Mammary microvascular endothelial cell (primary cell): ENCODE data around the gene TMTC1. TPM values are rescaled to one million over a fixed set of nuclear protein-coding genes. Genes with fewer than 3 reads are reported as not detected.

Experiments used
- total RNA-seq: library from RNA; depleted of rRNA; stranded (reverse); fragments of >200 nt; gene quantifications from 2 replicates; pipeline ENCODE4 v1.2.3, GENCODE V29; 2015

TMTC1 gene
- total RNA-seq: 6.6 and 9.3 TPM in 2 replicates

DNA sequence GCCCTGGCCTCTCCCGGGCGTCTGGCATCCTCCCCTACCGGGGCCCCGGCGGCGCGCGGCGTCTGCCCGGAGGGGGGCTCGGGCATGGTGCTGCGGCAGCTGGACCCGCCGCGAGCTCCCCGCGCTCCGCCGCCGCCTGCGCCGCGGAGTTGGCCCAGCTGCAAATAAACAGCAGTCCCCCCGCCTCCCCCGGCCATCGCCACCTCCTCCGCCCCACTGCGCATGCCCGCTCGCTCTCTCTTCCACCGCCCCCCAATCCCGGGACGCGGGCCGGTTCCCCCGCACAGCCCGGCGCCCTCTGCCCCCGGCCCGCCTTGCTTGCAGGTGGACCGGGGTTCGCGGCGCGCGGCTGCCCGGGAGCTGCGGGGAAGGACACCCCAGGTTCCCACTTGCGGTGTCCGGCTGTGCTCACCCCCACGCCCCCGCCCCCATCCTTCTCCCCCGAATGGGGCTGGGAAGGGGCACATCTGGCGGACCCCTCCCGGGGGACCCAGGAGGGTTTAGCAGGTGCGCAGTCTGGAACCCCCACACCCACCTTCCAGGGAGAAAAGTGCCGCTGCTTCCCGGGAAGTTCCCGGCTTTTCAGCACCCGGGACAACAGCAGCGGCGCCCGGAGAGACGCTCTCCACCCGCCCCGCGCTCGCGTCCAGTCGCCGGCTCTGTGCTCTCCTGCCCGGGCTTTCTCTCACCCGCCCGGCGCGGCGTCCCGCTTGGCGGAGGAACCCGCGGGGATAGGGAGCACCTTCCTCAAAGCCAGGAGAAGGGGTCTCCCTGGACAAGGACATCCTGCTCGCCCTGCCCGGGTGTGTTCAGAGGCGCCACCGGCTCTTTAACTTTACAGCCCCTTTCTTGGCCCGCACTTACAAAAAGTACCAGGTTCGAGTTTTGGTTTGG, at the start of gene TMTC1:
Gene TMTC1, minus strand, starts transcription at position 170 of the 894 bp plus-strand sequence. CDS start 191 bp downstream, outside the sequence.

DNA sequence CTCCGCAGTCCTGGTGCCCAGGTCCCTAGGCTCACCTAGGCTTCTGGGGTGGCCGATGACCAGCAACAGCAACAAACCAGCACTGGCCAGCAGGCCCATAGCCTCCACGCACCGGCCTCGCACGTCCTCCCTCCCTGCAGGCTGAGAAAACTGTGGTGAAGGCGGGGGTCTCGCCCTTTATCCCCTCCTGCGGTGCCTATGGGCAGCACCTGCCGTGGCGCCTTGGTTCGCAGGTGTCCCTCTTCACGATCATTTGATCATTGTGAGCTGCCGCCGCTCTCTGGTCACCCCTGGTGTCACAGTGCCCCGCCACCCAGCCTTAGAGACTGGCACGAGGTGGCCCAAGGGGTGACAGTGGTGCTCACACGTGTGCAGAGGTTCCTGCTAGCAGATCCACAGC, 286.2 kb downstream of the TMTC1 start, which contains the start of gene OVCH1:
Gene OVCH1, minus strand, starts transcription at position 99 of the 400 bp plus-strand sequence. Its CDS starts 0 bp downstream, at position 99.

